BLaER1 (cell line): Measurements from ENCODE around the gene TCF4.
A peak's percentile ranks its signal among the peaks of the same experiment; 100 is the strongest.

Source experiments
- H3K27ac ChIP-seq: shearing (Covaris generic); formaldehyde crosslinking; 2 replicates; pipeline ENCODE4 v1.8.1; 2022
- H3K27me3 ChIP-seq: shearing (Covaris generic); formaldehyde crosslinking; 2 replicates; pipeline ENCODE4 v1.8.1; 2022
- H3K36me3 ChIP-seq: shearing (Covaris generic); formaldehyde crosslinking; 2 replicates; pipeline ENCODE4 v1.8.1; 2022
- H3K4me1 ChIP-seq: shearing (Covaris generic); formaldehyde crosslinking; 2 replicates; pipeline ENCODE4 v1.8.1; 2022
- H3K4me2 ChIP-seq: shearing (Covaris generic); formaldehyde crosslinking; 2 replicates; pipeline ENCODE4 v1.8.1; 2022
- H3K4me3 ChIP-seq: shearing (Covaris generic); formaldehyde crosslinking; 2 replicates; pipeline ENCODE4 v1.8.1; 2022
- H3K9ac ChIP-seq: shearing (Covaris generic); formaldehyde crosslinking; 2 replicates; pipeline ENCODE4 v1.8.1; 2022
- H3K9me3 ChIP-seq: shearing (Covaris generic); formaldehyde crosslinking; 2 replicates; pipeline ENCODE4 v1.8.1; 2022
- H4K20me1 ChIP-seq: shearing (Covaris generic); formaldehyde crosslinking; 2 replicates; pipeline ENCODE4 v1.8.1; 2022
- Cebpa-rat ChIP-seq: shearing (Covaris generic); IDR thresholded peaks from 2 replicates; pipeline ENCODE4 v1.8.1; 2022

The TCF4 gene

GRCh38 chr18:55486936-55487335 is 101.1 kb downstream of the TCF4 start:
- H3K9me3 ChIP-seq, result peaks cover 6% of the 10 kb centered on the region; the same call in 1 of the 2 replicates
- no peak for TF ChIP-seq Cebpa-rat
- no peak overlapping the region for H3K27ac ChIP-seq
- H3K4me1 ChIP-seq, result peaks cover 53% of the 10 kb centered on the region
- no peaks in the 10 kb centered on the region for H3K27me3 ChIP-seq
- no peak overlapping the region for H3K4me3 ChIP-seq
- H4K20me1 ChIP-seq, result peaks cover 94% of the 10 kb centered on the region
- no peak overlapping the region for H3K4me2 ChIP-seq
- H3K9ac ChIP-seq, result no peak overlapping the region
- H3K36me3 ChIP-seq, result peaks cover 45% of the 10 kb centered on the region

GRCh38 chr18:55485666-55486065 is 102.3 kb downstream of the TCF4 start:
- H3K36me3 ChIP-seq, result peaks cover 58% of the 10 kb centered on the region
- no peak overlapping the region for H3K27ac ChIP-seq
- no peak overlapping the region for H3K4me3 ChIP-seq
- peaks cover 6% of the 10 kb centered on the region; the same call in 1 of the 2 replicates for H3K9me3 ChIP-seq
- H3K9ac ChIP-seq, result no peak overlapping the region
- no peak overlapping the region for H3K4me2 ChIP-seq
- peaks cover 94% of the 10 kb centered on the region for H4K20me1 ChIP-seq
- H3K4me1 ChIP-seq, result peaks cover 43% of the 10 kb centered on the region
- H3K27me3 ChIP-seq, result no peaks in the 10 kb centered on the region
- no peak for TF ChIP-seq Cebpa-rat

GRCh38 chr18:55484773-55485172 is 103.2 kb downstream of the TCF4 start:
- Histone ChIP-seq H3K4me2 (no peak overlapping the region), H3K36me3 (peaks cover 61% of the 10 kb centered on the region), H4K20me1 (peaks cover 96% of the 10 kb centered on the region)

DNA sequence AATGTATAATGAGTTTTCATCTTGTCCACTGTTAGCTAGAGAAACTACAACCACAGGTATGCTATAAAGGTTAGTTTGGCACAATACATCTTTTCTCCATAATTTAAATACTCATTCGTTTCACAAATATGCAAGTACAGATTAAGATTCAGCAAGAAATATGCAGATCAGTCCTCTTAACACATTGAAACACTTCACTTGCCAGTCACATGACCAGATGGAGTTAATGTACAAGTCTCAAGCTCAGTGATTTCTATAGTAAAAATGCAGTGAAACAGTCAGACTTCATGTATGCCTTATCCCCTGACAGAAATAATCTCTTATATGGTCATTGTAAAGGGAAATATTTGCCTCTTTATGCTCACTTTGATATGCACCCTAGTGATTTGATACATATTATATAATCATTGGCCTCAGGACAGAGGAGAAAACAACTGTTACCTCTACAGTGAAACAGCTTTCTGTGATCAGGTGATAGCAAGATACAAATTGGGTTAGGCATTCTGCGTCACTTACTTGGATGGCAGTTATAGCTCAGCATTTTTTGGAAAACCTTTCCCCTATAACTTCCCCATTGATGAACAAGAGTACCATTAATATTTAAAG is 104.6 kb downstream of the TCF4 start:
- H3K4me2 ChIP-seq, result no peak overlapping the region
- H3K9ac ChIP-seq, result no peak overlapping the region
- no peak overlapping the region for H3K4me3 ChIP-seq
- peaks cover 67% of the 10 kb centered on the region for H3K36me3 ChIP-seq
- peaks cover 41% of the 10 kb centered on the region for H3K4me1 ChIP-seq
- no peak overlapping the region for H3K27ac ChIP-seq
- H3K27me3 ChIP-seq, result no peaks in the 10 kb centered on the region
- no peak for TF ChIP-seq Cebpa-rat
- H4K20me1 ChIP-seq, result peaks cover 96% of the 10 kb centered on the region
- H3K9me3 ChIP-seq, result peaks cover 6% of the 10 kb centered on the region; the same call in 1 of the 2 replicates

More at GRCh38 chr18:55484773-55485172, 103.2 kb downstream of the TCF4 start:
- Histone ChIP-seq H3K4me3 (no peak overlapping the region), H3K27ac (no peak overlapping the region), H3K27me3 (no peaks in the 10 kb centered on the region), H3K9ac (no peak overlapping the region), H3K4me1 (peaks cover 41% of the 10 kb centered on the region), H3K9me3 (peaks cover 6% of the 10 kb centered on the region; the same call in 1 of the 2 replicates)
- no peak for TF ChIP-seq Cebpa-rat

DNA sequence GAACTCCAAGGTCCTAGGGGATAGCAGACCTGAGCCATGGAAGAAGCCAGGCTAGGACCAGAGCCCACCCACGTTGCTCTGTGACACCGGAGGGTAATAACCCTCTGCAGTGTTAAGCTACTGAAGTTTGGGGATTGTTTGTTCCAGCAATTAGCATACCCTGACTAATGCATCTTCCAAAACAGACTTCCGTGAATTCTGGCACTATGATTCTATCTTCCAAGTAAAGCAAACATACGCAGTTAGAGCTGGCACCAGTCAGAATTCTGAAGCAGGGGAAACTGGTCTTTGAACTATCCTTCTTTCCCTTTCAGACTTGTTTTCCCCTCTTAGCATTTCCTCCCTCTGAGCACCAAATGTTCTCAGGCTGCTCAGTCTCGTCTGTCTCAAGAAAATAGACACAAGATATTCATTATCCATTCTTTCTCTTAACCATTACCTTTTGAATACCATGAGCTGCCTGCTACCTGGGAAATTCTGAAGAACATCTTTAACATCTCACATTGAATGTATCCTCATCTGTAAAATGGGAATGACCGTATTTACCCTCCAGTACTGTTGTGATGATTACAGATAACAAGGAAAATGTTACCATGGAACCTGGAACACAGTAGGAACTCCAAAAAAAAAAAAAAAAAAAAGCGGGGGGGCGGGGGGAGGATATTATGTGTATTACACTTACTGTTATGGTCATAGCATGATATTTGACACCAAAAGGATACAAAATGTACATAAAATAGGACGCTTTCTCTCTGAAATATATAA is 108.2 kb downstream of the TCF4 start:
- Histone ChIP-seq H4K20me1 (peaks cover 95% of the 10 kb centered on the region), H3K36me3 (peaks cover 65% of the 10 kb centered on the region), H3K4me3 (no peak overlapping the region), H3K4me1 (peaks cover 44% of the 10 kb centered on the region), H3K9me3 (peaks cover 6% of the 10 kb centered on the region; the same call in 1 of the 2 replicates), H3K27ac (no peak overlapping the region), H3K27me3 (no peaks in the 10 kb centered on the region), H3K9ac (no peak overlapping the region), H3K4me2 (peak overlapping the region; percentile 88)
- TF ChIP-seq Cebpa-rat, result no peak

DNA sequence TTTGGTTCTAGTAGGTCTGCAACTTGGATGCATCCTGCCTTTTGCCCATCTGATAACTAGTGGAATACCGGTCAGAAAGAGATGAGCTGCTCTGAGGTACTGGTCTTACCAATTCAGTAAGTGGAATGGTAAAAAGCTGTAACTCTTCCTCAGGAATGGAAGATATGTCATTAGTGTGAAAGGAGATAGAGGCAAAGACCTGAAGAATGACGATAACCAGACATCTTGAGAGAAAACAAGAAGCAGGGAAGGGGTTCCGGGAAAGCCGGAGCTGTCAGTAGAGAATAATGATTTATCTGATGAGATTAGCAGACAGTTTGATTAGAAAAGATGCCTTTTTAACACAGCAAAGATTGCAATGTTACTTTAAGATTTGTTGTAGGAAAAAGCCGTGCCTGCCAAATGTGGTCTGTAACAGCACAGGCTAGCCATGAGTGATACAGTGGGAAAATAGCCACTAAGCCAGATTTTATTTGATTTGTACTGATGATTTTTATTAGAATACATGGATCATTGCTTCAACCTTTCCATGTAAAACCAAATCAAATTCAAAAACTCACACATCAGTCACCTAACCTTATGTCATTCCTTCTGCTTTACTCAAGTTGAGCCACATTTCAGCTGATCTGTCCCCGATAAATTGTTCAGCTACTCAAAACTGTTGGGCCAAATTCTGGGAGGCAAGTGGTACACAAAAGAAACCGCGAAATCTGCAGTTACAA is 110.0 kb downstream of the TCF4 start:
- Histone ChIP-seq H3K36me3 (peaks cover 56% of the 10 kb centered on the region), H4K20me1 (peaks cover 95% of the 10 kb centered on the region), H3K4me2 (peak overlapping the region; percentile 88), H3K27me3 (no peaks in the 10 kb centered on the region), H3K27ac (peak overlapping the region; percentile 66), H3K4me3 (peak overlapping the region; percentile 56), H3K4me1 (peaks cover 41% of the 10 kb centered on the region), H3K9me3 (peaks cover 6% of the 10 kb centered on the region; the same call in 1 of the 2 replicates), H3K9ac (peak overlapping the region; percentile 73)
- TF ChIP-seq Cebpa-rat, result no peak

- H3K27me3 ChIP-seq, result no peaks in the 10 kb centered on the region
- H3K4me2 ChIP-seq, result peak overlapping the region; percentile 88
- peak overlapping the region; percentile 73 for H3K9ac ChIP-seq
- H3K4me1 ChIP-seq, result peaks cover 41% of the 10 kb centered on the region
- H4K20me1 ChIP-seq, result peaks cover 95% of the 10 kb centered on the region
- peak overlapping the region; percentile 66 for H3K27ac ChIP-seq
- peaks cover 52% of the 10 kb centered on the region for H3K36me3 ChIP-seq
- peak overlapping the region; percentile 56 for H3K4me3 ChIP-seq
- H3K9me3 ChIP-seq, result peaks cover 5% of the 10 kb centered on the region; the same call in 1 of the 2 replicates
- TF ChIP-seq Cebpa-rat, result no peak
Observed at GRCh38 chr18:55477499-55477859, 110.5 kb downstream of the TCF4 start.

GRCh38 chr18:55475916-55476315 is 112.1 kb downstream of the TCF4 start:
- Histone ChIP-seq H3K27ac (no peak overlapping the region), H3K4me3 (no peak overlapping the region), H3K27me3 (no peaks in the 10 kb centered on the region), H3K9me3 (no peaks in the 10 kb centered on the region), H3K4me1 (peaks cover 41% of the 10 kb centered on the region), H4K20me1 (peaks cover 94% of the 10 kb centered on the region), H3K4me2 (no peak overlapping the region), H3K9ac (no peak overlapping the region), H3K36me3 (peaks cover 48% of the 10 kb centered on the region)
- no peak for TF ChIP-seq Cebpa-rat

DNA sequence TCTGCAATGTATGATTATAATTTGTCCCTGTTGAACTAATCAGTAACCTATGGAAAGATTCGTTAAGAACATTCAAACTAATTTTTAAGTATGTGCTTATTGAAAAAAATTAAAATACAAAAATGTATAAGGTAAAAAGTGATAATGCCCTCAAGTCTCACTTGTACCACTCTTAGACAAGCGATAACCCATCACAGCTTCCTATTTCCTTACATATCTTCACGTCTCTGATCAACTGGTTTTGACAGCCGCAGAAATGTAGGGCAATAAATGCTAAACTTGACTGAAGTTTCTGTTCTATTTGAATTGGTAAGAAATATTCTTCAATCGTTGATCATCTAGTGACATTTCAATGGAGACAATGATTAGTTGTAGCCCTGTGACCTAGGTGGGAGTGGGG is 112.5 kb downstream of the TCF4 start:
- Histone ChIP-seq H3K27me3 (no peaks in the 10 kb centered on the region), H3K4me1 (peaks cover 37% of the 10 kb centered on the region), H3K9ac (no peak overlapping the region), H3K27ac (no peak overlapping the region), H3K4me3 (no peak overlapping the region), H3K36me3 (peaks cover 48% of the 10 kb centered on the region), H3K9me3 (no peaks in the 10 kb centered on the region), H3K4me2 (no peak overlapping the region), H4K20me1 (peaks cover 94% of the 10 kb centered on the region)
- TF ChIP-seq Cebpa-rat, result no peak

- Histone ChIP-seq H4K20me1 (peaks cover 97% of the 10 kb centered on the region), H3K27me3 (no peaks in the 10 kb centered on the region), H3K27ac (no peak overlapping the region), H3K36me3 (peaks cover 60% of the 10 kb centered on the region), H3K9ac (no peak overlapping the region), H3K4me1 (peaks cover 30% of the 10 kb centered on the region), H3K4me3 (no peak overlapping the region), H3K9me3 (no peaks in the 10 kb centered on the region), H3K4me2 (no peak overlapping the region)
- TF ChIP-seq Cebpa-rat, result no peak
Observed at GRCh38 chr18:55473560-55473959, 114.4 kb downstream of the TCF4 start.
